HG02678 (cell line): ENCODE measurements around the gene ZBED4.

Source experiments
- ATAC-seq: cut with Tn5 transposase; IDR thresholded peaks from one replicate; pipeline ENCODE4 v1.9.1; 2021; ENCODE audit warnings: mild to moderate bottlenecking, moderate library complexity; ENCODE audit not compliant: unreplicated experiment

The ZBED4 gene

DNA sequence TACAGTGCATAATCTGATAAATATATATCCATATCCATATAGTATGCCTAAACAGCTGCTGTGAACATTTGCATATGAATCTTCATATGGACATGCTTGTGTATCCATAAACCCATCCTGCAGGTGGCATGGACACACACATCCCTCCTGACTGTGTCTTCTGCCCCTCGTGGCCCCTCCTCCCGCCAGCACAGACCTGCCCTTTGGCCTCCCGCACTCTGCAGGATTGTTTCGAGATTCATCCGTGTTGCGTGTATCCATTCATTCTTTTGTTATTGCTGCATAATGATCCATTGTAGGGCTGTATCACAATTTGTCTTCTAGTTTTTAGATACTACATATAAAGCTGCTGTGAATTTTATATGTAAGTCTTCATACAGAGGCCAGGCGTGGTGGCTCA lies 24.0 kb downstream of the ZBED4 start:
- ATAC-seq, result no peak

DNA sequence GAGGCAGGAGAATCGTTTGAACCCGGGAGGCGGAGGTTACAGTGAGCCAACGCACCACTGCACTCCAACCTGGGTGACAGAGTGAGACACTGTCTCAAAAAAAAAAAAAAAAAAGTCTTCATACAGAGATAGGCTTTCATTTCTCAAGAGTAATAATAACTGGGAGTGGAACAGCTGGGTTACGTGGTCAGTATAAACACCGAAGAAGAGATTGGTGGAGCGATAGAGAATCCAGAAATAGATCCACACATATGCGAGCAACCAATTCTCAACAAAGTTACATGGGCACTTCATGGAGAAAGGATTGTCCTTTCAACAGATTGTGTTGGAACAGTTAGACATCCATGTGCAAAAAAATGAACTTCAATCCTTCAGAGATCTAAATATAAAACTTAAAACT lies 24.6 kb downstream of the ZBED4 start:
- ATAC-seq, result no peak

DNA sequence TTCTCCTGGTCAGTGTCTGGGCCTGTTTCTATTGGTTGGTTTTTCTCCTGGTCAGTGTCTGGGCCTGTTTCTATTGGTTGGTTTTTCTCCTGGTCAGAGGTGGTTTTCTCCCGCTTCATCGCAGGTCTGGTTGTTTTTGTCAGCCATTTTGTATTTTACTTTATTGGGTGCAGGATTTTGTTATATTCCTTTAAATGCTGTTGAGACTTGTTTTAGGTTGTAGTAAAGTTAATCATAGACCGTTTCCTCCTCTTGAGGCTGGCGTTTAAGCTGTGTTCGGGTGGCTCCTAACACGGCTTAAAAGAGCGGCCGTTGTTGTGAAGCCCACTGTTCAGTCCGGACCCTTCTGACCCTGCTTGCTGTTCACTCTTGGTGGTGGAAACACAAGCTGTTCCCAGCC lies 26.2 kb downstream of the ZBED4 start:
- ATAC-seq, result no peak

DNA sequence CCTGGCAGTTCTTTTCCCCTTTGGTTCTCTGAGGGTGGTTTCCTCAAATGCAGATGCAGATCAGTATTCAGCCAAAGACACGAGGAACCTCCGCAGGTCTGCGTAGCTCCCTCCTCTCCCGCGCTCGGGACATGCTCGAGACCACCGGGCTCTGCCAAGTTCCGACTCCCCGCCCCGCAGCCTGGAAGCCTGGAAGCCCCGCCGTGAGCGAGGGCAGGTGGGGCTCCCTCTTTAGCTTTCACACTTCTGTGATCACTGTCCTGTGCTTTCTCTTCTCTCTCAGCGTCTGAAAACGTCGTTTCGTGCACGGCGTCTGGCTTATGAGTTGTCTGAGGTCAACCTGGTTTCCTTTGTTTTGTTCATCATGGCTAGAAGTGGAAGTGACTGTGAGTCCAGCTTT lies 26.6 kb downstream of the ZBED4 start:
- no peak for ATAC-seq

GRCh38 chr22:49881856-49882255 lies 28.2 kb downstream of the ZBED4 start:
- ATAC-seq, result no peak

DNA sequence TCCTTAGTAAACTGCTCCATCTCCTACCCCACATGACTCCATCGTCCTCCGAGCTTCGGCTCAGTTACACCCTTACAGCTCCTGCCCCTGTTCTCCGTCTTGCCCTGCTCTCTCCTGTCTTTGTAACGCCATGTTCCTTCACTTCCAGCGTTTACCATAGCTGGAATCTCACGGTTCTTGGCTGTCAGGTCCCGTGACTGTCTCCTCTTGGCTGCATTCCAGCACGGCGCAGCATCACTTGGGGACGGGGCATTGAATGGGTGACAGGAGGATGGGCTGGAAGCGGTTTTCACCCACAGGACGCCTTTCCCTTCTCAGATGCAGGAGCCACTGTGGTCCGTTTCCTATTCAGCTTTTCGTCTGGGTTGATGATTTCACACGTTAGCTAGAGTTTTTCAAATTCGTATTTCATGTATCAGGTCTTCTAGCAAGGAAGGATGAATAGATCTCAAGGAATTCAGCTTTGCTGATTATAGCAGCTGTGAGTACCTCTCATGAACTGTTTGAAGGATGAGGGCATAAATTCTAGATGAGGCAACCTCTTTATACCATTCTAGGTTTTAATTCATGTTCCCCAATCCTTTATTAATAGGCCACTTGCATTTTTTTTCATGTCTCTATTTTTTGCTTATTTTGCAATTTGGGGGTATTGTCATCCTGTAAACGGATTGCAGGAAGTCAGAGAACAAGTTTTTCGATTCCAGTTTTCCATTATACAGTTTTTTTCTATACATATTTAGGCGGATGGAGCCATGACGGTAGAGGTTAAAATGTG lies 29.1 kb downstream of the ZBED4 start:
- ATAC-seq, result no peak

DNA sequence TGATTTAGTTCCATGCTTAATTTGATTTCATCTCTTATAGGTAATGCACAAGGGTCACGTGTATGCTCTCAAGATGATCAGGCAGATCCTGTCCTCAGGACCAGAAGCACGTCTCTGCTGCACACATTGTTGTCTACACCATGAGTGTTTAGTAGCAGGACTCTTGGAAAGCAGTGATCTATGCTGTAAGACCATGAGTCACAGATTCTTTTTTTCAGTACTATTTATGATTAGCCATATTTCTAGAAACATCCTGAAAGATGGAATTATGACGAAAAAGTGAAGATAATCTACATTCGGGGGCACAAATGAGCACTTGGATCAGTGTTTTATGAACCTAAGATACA lies 29.6 kb downstream of the ZBED4 start:
- ATAC-seq, result no peak

GRCh38 chr22:49884075-49884474 lies 30.4 kb downstream of the ZBED4 start:
- no peak for ATAC-seq

DNA sequence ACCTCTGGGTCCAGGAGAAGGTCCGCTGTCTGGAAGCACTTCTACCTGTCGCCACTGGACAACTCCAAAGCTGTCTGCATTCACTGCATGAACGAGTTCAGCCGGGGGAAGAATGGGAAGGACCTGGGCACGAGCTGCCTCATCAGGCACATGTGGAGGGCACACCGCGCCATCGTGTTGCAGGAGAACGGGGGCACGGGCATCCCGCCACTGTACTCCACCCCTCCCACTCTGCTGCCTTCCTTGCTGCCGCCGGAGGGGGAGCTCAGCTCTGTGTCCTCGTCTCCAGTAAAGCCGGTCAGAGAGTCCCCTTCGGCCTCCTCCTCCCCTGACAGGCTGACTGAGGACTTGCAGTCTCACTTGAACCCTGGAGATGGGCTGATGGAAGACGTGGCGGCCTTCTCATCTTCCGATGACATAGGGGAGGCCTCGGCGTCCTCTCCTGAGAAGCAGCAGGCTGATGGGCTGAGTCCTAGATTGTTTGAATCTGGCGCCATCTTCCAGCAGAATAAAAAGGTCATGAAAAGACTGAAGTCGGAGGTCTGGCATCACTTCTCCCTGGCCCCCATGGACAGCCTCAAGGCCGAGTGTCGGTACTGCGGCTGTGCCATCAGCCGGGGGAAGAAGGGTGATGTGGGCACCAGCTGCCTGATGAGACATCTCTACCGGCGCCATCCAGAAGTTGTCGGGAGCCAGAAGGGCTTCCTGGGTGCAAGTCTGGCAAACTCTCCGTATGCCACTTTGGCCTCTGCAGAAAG lies 31.0 kb downstream of the ZBED4 start:
- no peak for ATAC-seq

GRCh38 chr22:49885281-49885680 lies 31.6 kb downstream of the ZBED4 start:
- no peak for ATAC-seq

DNA sequence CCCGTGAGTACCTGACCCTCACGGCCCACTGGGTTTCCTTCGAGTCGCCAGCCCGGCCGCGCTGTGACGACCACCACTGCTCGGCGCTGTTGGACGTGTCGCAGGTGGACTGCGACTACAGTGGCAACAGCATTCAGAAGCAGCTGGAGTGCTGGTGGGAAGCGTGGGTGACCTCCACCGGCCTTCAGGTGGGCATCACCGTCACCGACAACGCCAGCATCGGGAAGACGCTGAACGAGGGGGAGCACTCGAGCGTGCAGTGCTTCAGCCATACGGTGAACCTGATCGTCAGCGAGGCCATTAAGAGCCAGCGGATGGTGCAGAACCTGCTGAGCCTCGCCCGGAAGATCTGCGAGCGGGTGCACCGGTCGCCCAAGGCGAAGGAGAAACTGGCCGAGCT lies 32.2 kb downstream of the ZBED4 start:
- ATAC-seq, result no peak

- ATAC-seq, result no peak
These were observed 32.9 kb downstream of the ZBED4 start for GRCh38 chr22:49886346-49887063.

GRCh38 chr22:49887064-49887451 lies 33.4 kb downstream of the ZBED4 start:
- ATAC-seq, result no peak

- ATAC-seq, result no peak
These were observed 34.1 kb downstream of the ZBED4 start for GRCh38 chr22:49887702-49888101.

GRCh38 chr22:49889071-49889470 lies 35.4 kb downstream of the ZBED4 start:
- no peak for ATAC-seq

GRCh38 chr22:49892226-49892899 lies 38.7 kb downstream of the ZBED4 start:
- no peak for ATAC-seq

- no peak for ATAC-seq
These were observed 39.4 kb downstream of the ZBED4 start for GRCh38 chr22:49893025-49893424.

DNA sequence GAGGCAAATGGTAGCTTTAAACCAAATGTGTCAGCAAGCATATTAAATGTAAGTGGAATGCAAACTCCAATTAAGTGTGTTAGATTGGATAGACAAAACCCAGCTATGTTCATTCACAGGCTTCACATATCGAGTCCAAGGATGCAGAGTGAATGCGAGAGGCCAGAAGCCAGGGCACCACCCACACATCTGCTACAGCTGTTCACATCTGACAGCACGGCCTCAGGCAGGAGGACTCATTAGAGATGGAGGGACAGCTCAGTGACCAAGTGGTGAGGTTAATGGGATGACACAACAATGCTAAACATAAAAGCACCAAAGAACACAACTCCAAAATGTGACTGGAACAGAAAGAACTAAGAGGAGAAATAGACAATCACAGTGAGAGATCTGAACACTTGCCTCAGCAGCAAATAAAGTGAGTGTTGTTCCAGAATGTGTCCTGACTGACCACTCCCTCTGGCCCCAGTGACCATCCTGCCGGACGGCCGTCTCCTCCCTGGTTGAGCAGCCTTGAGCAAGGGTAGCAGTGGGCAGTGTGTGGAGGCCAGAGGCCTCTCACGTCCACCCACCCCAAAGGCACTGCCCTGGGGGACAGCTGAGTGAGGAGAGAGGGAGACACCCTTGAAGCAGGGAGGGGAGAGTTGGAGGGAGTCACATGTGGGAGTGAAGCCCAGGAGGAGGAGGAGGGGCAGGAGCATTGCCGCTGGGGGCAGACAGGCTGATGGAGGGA lies 40.8 kb downstream of the ZBED4 start:
- ATAC-seq, result no peak

GRCh38 chr22:49896201-49896600 lies 42.6 kb downstream of the ZBED4 start:
- ATAC-seq, result no peak

- no peak for ATAC-seq
These were observed 43.5 kb downstream of the ZBED4 start for GRCh38 chr22:49897015-49897684.
